GM21367 (cell line): ENCODE results near the gene SOCS3.
"Not testable (repeated sequence)": the region's sequence is repeated elsewhere in the genome, so short reads cannot be mapped to it uniquely, and the experiment has no call there.

Experiments
- ATAC-seq: cut with Tn5 transposase; IDR thresholded peaks from one replicate; pipeline ENCODE4 v1.9.1; 2021; ENCODE audit not compliant: unreplicated experiment

The SOCS3 gene

DNA sequence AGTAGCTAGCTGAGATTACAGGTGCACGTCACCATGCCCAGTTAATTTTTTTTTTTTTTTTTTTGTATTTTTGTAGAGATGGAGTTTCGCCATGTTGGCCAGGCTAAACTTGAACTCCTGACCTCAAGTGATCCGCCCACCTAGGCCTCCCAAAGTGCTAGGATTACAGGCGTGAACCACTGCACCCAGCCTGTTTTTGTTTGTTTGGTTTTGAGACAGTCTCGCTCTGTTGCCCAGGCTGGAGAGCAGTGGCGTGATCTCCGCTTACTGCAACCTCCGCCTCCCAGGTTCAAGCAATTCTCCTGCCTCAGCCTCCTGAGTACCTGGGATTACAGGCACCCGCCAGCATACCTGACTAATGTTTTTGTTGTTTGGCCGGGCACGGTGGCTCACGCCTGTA is 28.5 kb downstream of the SOCS3 start:
- ATAC-seq = not testable (repeated sequence)

DNA sequence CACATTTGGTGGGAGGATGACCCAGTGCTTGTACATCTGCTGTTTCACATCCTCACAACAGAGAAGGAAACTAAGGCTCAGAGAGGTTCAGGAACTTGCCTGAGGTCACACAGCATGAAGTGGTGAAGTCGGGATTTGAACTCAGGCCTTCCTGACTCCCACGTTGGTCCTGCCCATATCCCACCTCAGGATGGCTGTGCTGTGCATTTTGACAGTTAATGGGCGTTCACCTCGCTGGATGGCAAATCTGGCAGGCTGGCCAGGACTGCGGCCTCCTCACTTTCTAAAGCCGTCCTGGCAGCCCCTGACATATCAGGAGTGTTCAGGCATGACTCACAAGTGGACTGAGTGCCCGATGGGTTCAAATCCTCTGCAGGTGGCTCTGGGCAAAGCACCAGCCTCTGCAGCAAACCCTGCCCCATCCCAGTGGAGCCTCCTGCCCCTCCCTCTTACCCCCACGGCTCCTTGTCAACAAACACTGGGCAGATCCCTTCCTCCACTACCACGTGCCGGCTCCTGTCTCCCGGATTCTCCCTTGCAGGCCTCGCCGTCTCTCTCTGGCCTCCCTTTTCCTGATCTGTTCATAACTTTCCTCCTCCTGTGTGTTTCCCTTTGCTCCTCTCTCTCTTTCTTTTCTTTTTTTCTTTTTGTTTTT is 29.2 kb downstream of the SOCS3 start:
- no peak for ATAC-seq

DNA sequence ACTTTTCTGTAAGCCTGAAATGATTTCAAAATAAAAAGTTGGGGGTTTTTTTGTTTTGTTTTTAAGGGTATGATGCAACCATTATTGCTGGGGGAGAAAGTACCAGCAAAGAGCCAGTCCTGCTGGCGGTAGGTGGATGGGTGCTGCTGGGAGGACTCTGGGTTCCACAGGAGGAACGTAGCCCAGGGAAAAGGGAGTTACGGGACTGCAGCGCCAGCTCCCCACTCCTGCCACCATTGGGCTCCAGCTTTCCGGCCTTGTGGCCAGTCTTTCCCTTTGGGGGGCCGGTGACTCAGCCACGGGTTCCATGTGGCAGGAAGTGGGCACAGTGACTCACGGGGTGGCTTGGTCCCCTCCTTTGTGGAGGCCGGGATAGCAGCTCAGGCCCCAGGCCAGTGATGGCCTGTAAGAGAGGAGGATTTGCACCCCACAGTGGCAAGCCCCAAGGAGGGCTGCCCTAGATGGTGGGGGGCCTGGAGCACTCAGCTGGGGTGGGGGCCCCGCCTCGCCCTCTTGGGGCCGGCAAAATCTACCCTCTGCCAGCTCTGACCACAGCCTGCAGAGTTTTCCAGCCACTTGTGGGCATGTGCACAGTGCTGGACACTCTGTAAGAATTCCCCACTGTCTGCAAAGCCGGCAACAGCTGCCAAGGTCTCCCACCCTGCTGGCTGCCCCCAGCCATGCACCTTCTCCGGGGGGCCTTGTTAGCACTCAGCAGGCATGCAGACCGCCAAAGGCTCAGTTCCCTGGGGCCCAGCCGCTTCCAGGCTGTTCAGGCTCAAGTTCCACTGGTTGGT is 30.4 kb downstream of the SOCS3 start:
- no peak for ATAC-seq

DNA sequence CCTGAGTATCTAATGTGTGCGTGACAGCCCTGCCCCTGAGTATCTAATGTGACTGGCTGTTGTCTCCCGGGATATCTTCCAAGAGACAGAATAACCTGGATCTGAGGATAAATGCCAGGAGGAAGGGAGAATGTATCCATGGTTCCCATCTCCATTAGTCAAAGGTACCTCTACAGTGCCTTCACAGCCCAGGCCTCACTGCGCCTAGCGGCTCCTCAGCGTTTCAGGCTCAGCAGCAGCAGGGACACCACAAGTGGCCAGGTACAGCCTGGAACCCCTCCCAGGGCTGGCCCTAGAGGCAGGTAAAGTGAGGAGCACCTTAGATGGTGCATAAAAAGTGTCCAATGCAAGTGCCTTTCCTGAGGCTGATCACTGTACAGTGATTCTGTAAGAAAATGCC is 32.0 kb downstream of the SOCS3 start:
- ATAC-seq = no peak

DNA sequence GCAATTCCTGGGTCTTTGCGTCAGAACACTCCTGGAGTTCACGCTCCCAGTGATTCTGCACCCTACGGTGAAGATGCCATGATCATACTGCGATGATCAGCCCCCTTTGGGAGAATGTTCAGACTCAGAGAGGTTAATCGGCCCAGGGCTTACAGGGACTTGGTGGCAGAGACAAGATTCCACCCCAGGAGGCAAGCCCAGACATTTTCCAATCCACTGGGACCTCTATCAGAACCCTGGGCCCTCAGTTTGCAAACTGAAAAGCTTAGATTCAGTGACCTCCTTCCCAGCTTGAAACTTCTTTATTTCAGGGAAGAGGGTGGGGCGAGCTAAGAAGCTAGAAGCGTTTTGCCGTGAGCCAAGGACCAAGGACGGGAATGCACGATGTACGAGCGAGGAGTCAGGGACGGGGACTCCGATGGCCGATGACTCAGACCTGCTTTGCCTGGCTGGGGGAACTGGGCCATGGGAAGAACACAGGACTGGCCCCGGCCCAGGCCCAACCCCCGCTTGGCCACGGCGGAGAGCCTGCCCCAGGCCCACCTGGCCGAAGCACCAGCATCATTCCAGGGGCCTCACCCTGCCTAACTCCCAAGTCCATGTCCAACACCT is 34.7 kb downstream of the SOCS3 start:
- ATAC-seq = no peak

DNA sequence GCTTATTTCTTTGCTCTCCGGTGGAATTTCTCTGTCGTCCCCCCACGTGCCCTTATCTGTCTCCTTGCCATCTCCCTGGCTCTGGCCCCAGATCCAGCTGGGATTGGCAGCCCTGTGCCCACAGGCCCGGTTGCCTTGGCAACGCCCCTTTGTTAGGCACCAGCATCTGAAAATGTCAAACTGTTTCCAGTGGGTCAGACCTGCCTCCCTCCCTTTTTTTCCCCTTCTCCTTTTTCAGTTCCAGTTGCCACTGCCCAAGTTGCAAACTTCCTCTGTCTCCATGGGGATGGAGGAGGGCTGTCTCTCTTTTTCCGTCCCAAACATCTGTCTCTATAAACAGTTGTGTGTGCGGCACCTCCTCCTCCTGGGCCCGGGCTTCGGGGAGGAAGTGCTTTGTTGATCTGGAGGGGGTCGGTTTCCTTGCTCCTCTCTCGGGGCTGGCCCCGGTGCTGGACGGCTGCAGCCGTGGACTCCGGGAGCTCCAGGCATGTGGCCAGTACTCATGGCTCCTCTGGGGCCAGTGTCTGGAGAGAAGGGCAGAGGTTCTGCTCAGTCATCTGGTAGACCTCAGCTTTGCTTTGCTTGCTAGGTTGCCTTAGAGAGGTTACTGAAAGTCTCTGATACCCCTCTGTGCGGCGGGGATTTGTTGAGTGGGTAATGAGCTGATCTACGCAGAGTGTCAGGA is 35.3 kb downstream of the SOCS3 start:
- no peak for ATAC-seq

DNA sequence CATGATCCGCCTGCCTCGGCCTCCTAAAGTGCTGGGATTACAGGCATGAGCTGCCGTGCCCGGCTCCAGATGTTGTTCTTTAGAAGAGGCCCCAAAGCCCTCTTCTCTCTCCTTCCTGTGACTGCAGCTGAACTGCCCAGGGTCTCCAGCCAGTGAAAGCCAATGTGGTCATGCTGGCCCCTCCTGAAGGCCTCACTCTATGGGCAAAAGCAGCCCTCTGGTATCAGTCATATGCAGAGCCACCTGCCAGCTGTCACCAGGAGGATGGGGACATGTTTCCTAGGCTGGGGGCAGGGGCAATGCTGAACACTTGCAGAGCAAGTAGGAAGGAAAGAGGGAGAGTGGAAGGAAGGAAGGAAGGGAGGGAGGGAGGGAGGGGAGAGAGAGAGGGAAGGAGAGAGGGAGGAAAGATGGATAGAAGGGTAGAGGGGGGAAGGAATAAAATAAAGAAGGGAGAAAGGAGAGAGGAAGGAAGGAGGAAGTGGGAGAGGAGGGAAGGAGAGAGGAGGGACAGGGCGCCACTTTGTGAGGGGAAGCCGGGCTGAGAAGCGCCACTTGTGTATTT is 36.0 kb downstream of the SOCS3 start:
- no peak for ATAC-seq

DNA sequence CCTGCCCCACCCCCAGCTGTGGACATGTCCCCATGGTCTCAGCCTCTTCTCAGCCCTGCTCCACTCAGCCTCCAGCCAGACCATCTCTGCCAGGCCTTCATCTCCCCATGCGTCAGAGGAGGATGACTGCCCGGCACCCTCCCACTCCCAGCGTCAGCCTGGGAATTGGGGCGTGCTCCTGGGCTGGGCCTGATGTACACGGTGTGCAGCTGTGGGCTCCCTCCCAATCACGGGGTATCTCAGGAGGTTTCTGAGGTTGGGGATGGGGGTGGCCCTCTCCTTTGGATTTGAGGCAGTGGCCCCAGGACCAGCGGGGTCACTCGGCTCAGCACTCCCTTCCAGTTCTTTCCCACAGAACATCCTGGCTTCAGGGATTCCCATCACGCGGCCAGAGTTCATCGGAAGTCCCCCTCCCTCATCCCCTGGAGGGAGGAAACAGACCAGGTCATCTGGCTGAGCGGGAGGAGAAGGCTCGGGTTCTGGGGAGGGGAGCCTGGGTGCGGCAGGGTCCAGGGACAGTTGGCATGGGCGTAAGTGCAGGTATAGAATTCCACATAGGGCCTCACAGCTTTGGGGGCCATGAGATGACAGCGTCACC is 36.9 kb downstream of the SOCS3 start:
- no peak for ATAC-seq

DNA sequence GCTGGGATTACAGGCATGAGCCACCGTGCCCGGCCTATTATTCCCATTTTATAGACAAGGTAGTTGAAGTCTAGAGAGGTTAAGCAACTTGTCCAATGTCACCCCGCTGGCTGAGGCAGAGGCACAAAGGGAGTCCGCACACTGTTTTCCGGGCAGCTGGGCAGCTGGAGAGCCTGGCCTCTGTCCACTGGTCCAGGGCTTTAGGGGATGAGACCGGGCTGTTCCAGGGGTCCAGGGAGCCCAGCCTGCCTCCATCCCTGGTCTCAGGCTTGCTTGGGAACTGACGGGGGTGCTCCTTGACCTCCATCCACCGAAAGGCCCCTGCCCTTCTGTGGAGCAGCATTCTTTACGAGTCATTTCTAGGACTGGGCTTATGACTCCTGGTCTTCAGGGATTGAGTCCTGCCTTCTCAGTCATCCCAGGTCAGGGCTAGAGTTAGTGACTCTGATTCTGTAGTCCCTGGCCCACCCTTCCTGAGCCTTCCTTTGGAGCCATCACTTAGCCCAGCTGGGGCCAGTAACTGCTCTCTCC is 37.5 kb downstream of the SOCS3 start:
- no peak for ATAC-seq

DNA sequence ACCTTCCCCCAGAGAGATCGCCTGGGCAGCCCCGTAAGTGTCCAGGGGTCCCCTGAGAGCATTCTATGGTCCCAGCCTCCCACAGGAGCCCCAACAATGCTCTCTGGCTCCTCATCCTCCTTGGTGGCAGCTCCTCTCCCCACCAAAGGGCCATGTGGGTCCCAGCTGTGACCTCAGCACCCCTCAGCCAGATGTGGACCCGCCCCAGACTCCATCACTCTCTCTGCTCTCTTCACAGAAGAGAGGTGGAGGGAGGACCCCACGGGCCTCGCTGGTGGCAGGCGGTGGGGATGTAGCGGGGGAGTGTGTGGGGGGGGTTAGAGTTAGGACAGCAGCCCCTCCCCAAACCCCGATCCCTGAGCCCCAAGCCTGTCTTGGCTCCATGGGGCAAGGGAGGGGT is 41.0 kb downstream of the SOCS3 start:
- ATAC-seq = no peak

DNA sequence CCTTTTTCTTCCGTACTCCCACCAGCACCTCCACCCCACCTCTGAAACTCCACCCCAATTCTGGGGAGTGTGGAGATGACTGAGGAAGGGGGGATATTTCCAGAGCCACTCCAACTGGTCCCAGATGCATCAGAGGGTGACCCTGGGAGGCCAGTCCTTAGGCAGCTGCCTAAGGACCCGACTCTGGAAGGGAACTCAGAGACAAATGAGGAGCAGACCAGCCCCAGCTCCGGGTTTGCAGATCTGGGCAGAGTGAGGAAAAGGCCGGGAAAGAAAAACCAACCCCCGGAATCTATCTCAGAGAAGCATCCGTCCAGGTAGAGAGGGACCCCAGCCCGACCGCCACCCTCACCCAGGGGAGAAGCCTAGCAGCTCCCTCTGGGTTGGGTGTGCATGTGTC is 41.5 kb downstream of the SOCS3 start:
- no peak for ATAC-seq

DNA sequence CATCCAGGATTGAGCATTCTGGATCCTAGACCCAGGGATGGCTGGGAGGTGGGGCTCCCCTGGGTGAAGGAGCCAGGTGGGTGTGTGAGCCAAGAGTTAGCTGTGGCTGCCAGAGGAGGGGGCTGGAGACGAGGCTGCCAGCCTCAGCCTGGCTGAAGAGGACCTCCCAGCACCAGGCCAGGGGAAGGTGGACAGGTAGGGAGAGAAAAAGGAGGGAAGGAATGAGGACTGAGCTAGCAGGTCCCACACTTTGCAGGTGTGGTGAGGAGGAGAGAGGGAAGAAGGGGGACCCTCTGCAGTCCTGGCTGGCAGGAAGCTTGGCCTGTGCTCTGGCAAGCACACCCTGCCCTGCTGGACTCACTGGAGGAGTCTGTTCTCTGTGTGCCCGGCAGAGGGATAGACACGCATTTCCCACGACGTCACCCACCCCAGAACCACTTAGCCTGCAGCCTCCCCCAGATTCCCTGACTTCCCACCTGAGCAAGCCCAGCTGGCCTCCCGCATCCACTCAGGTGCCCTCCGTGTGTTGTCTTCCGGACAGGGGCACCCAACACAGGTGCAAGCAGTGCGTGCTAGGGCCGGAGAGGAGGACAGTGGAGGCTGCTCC is 42.0 kb downstream of the SOCS3 start:
- no peak for ATAC-seq

DNA sequence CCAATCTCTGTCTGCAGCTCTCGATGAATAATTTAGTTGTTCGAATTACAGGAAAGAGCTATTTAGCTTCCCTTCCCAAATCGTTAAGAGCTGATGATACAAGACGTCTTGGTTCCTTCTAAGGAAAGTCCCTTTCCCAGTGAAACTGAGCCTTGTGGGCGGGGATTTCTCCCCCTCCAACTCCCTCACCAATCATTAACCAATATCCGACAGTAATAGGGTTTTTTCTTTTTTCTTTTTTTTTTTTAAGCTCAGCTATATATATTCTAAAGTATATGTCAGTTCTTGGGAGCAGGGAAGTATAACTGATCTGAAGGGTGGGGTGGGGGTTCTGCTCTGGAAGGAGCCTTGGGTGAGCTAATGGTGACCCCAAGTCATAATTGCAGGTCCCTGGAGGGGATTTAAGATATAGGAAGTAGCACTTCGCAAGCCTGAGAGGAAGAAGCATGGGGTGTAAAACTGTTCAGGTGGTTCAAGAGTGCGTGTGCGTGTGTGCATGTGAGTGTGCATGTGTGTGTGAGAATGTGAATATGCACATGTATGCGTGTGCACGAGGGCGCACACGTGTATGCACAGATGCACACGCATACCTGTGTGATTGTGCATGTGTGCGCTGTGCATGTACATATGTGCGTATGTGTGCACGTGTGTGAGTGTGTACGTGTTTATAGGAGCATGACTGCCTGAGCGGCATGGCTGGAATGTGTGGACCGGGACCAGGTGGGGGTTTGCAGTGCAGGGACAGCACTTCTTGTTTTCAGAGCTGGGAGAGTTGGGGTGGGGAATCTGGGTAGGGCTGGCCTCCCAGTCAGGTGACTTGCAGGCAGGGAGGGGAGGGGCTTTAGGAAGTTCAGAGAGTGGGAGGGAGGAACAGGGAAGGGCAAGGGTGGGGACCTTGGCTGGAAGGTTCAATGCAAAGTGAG is 42.7 kb downstream of the SOCS3 start:
- ATAC-seq = no peak

DNA sequence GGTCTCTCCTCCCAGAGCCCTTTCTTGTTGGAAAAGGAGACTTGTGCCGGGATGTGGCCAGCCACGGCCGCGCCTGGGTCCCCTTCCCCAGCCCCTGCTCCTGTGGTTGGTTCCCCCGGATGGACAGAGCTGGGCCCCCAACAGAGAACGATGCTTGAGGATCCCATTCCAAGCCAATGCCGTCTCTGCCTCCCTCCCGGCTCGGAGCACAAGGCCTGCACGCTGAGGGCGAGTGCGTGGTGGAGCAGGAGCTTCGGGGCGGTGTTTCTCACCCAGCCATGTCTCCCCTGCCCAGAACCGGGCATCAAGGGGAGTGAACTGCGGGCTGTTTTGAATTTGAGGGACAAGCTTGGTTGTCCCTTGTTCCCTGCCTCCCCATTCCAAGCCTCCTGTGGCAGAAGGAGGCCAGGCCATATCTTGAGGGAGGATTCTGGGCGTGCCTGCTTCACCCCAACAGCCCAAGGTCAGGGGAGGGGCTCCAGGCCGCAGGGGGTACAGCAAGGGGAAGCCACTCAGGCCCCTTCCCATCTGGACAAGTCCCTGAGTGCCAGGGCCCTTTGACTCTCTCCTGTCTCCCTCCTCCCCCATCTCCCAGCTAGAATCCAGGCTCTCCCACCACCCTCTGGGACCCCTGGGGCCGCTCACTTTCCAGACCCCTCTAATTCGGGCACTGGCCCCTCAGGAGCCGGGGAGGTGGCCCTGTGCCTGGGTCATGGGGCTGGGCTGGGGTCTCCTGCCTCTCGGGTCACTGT is 43.6 kb downstream of the SOCS3 start:
- no peak for ATAC-seq

DNA sequence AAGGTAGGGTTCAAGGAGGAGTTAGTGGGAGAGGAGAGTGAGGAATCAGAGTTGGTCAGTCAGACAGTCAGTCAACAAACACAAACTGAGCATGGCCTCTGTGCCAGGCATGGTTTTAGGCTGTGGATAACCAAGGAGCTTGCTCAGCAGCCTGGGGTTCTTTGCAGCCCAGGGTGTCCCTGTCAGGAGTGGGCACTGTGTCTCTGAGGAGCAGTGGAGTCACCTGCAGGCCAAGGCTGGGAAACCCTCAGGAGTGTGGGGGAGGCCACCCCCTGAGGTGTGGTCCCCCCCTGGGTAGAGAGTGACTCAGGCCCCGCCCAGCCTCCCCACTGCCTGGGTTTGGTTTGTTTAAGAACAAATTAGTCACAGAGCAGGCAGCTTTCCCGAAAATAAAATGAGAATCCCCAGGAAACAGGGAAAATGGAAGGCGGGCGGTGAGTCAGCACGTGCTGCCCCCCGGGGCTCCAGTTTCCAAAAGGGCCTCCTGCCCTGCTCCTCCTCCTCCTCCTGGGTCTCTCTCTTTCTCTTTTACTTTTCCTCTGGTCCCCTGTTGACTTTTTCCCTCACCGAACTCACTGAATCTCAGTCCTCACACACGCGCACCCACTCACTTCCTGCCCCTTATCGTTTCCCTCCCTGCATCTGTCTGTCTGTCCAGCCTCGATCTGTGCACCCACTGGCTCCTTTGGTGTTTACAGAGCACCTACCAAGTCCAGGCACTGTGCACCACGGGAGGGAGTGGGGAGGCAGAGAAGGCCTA is 44.3 kb downstream of the SOCS3 start:
- no peak for ATAC-seq

DNA sequence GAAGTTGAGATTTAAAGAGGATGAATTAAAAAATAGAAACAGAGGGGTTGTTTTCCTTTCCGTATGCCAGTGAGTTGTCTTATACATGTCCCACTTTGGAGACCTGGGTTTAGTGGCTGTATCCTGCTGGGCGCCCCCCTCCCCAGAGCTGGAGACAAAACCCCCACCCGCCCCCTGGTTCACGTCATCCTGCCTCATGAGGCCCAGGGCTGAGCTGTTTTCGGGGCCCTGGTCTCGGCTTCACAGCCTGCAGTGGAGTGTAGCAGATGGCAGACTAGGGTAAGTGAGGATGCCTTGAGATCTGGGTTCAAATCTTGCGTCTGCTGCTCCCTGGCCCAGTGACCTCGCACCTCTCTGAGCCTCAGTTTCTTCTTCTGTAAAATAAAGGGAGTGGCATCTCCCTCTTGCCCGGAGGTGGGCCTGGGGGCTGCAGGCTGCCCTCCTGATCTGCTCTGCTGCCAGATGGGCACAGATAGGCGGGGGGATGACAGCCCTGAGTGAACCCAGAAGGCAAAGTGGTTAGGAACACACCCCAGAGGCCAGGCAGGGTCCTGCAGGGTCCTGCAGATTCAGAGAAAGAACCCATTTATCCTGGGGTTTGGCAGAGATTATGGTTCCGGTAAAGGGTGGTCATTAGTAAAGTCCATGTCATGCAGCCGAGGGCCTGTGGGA is 45.1 kb downstream of the SOCS3 start:
- ATAC-seq = no peak
